ENCODE measurements around the gene LRCH3.
A peak's percentile ranks its signal among the peaks of the same experiment; 100 is the strongest.
"Not testable (repeated sequence)": the region's sequence is repeated elsewhere in the genome, so short reads cannot be mapped to it uniquely, and the experiment has no call there.

LRCH3 gene

GRCh38 chr3:197887430-197888053 lies 96.5 kb downstream of the LRCH3 start:
- not testable (repeated sequence) for DNase-seq

- no peak for DNase-seq
Observed at GRCh38 chr3:197888511-197888910, 97.5 kb downstream of the LRCH3 start.

GRCh38 chr3:197889204-197889930 lies 98.3 kb downstream of the LRCH3 start:
- DNase-seq: no peak

- DNase-seq: no peak
Observed at GRCh38 chr3:197890693-197891092, 99.6 kb downstream of the LRCH3 start.

GRCh38 chr3:197892162-197892561 lies 101.1 kb downstream of the LRCH3 start:
- DNase-seq: no peak

GRCh38 chr3:197896421-197896820 lies 105.4 kb downstream of the LRCH3 start:
- DNase-seq: no peak

- DNase-seq: no peak
Observed at GRCh38 chr3:197899833-197900478, 108.9 kb downstream of the LRCH3 start.

GRCh38 chr3:197901626-197902025 lies 110.6 kb downstream of the LRCH3 start:
- no peak for DNase-seq

- peak; percentile 91 for DNase-seq
Observed at GRCh38 chr3:197906023-197906849, 115.2 kb downstream of the LRCH3 start.

GRCh38 chr3:197906850-197907187 lies 115.8 kb downstream of the LRCH3 start:
- DNase-seq: no peak

- no peak for DNase-seq
Observed at GRCh38 chr3:197907196-197907595, 116.1 kb downstream of the LRCH3 start.

GRCh38 chr3:197908550-197908949 lies 117.5 kb downstream of the LRCH3 start:
- DNase-seq: not testable (repeated sequence)

- DNase-seq: no peak
Observed at GRCh38 chr3:197908957-197909701, 118.1 kb downstream of the LRCH3 start.

GRCh38 chr3:197912741-197913476 lies 121.9 kb downstream of the LRCH3 start:
- no peak for DNase-seq

- no peak for DNase-seq
Observed at GRCh38 chr3:197913641-197914380, 122.8 kb downstream of the LRCH3 start.

- DNase-seq: not testable (repeated sequence)
Observed at GRCh38 chr3:197921429-197922275, 130.6 kb downstream of the LRCH3 start.

- DNase-seq: no peak
Observed at GRCh38 chr3:197926418-197926817, 135.4 kb downstream of the LRCH3 start.

GRCh38 chr3:197927578-197927977 lies 136.5 kb downstream of the LRCH3 start:
- not testable (repeated sequence) for DNase-seq

GRCh38 chr3:197936819-197937384 lies 145.8 kb downstream of the LRCH3 start:
- DNase-seq: no peak
